Mammary epithelial cell (primary cell): ENCODE results near the gene SH3TC1.

Experiments used
- CTCF ChIP-seq, 2 donors: IDR thresholded peaks in 1 of 2; conservative IDR thresholded peaks in 1 of 2; 2 replicates each; pipeline ENCODE4 v1.5.1; 2011 to 2012; ENCODE audit warnings: inconsistent platforms in 2 of 2, low read length in 2 of 2, mild to moderate bottlenecking in 2 of 2, control low read depth in 1 of 2, low read depth in 1 of 2; ENCODE audit not compliant: insufficient read depth in 1 of 2; ENCODE audit errors: extremely low read depth in 1 of 2
- EZH2 ChIP-seq: IDR thresholded peaks from 2 replicates; pipeline ENCODE4 v1.6.1; 2012; ENCODE audit warnings: low read length, inconsistent platforms, borderline replicate concordance

GRCh38 chr4:8197521-8197920 is 1.6 kb upstream of the SH3TC1 start:
- no peak for TF ChIP-seq CTCF (conservative IDR thresholded peaks at IDR 0.05 in 1 of 2, IDR thresholded peaks at IDR 0.05 in 1 of 2; ENCODE audit: extremely low read depth in 1 of 2, insufficient read depth in 1 of 2, low read depth in 1 of 2, low read length in 2 of 2)
- no peak for TF ChIP-seq EZH2
